Stimulated activated CD4-positive, alpha-beta T cell treated with anti-CD3 and anti-CD28 coated beads, Interleukin-15, amount 100 ng/mL, for 48 hours (primary cell): ENCODE results near the gene TOLLIP.
"Not testable (repeated sequence)": the region's sequence is repeated elsewhere in the genome, so short reads cannot be mapped to it uniquely, and the experiment has no call there.

Experiments used
- DNase-seq, 2 donors: peaks; one replicate each; pipeline ENCODE4 v3.0.0-alpha.2; 2020; ENCODE audit warnings: low read depth in 2 of 2

Gene TOLLIP

DNA sequence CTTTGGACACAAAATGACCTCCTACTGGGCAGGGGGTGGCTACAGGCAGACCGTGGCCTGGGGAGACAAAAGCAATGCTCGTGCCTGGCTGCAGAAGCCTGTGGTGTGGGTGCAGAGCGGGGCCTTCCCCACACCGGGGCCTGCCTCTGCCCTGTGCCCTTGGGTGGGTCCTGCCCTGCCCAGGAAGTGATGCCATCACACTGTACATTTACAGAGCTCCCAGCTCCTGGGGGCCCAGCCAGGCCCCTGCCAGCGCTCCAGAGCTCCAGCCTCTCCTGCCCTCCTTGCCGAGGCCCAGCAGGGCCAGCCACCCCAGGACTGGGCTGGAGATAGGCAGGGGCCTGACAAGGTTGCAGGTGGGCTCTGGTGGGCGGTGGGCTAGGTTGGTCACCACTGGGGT is 46.4 kb downstream of the TOLLIP start:
- DNase-seq = no peak

DNA sequence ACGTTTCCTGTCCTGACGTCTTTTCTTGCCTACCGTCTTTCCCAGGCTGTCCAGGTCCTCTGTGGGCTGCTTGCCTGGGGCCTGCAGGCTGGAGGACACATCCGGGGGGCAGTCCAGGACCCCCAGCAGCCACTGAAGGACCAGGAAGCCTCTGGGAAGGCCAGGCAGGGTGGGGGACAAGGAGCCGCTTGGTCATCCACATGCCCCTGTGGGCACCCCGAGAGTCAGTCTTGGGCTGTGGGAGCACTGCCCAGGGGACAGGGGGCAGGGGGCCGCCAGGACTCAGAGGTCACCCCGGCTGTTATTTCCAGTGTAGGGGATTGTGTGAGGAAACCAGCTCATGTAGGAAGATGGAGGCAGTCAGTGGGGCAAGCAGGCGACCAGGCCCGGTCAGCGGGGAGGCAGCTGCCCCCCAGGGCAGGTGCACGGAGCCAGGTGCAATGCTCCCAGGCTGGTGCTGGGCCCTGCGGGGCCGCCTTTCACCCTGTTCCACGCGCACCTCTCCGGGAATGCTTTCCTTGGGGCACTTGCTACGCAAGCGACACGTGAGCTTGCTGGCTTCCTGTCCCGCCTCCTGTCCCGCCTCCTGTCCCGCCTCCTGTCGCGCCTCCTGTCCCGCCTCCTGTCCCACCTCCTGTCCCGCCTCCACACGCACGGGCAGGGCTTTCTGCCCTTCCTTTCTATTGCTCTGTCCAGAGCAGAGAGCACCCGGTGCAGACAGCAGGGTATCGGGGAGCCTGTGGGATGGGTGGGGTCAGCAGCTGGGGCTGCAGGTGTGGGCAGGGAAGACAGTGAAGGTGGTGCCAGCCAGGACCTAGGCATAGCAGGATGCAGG is 47.0 kb downstream of the TOLLIP start:
- DNase-seq = peak; percentile 84 to 88

- no peak for DNase-seq
Observed at GRCh38 chr11:1261241-1262071, 48.0 kb downstream of the TOLLIP start.

GRCh38 chr11:1260620-1261019 is 48.8 kb downstream of the TOLLIP start:
- no peak for DNase-seq

GRCh38 chr11:1260023-1260501 is 49.4 kb downstream of the TOLLIP start:
- DNase-seq = peak; percentile 21 to 44

GRCh38 chr11:1259561-1259960 is 49.9 kb downstream of the TOLLIP start:
- no peak for DNase-seq

- DNase-seq = no peak
Observed at GRCh38 chr11:1259076-1259461, 50.4 kb downstream of the TOLLIP start.

DNA sequence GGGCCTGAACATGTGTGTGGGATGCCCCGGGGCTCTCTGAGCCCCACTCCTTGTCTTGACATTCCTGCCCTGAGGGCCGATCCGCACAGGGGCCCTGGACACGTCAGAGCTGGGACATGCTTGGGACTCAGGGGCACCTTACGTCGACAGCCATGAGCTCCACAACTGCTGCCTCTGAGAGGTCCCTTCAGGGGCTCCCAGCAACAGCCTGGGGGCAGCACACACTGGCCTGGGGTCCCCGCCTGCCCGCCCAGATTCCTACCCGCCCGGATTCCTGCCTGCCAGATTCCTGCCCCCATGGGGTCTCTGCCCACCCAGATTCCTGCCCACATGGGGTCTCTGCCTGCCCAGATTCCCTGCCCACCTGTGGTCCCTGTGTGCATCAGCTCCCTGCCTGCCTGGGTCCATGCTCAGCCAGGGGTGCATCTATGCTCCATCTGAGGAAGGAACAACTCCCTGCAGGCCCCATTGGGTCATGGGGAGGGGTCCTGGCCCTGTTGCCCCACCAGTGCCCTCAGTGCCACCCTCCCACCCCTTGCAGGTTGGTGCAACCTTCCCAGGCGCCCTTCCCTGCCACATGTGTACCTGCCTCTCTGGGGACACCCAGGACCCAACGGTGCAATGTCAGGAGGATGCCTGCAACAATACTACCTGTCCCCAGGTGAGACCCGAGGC is 50.9 kb downstream of the TOLLIP start:
- DNase-seq = no peak

- no peak for DNase-seq
Observed at GRCh38 chr11:1257916-1258315, 51.5 kb downstream of the TOLLIP start.

GRCh38 chr11:1257366-1257765 is 52.1 kb downstream of the TOLLIP start:
- no peak for DNase-seq

DNA sequence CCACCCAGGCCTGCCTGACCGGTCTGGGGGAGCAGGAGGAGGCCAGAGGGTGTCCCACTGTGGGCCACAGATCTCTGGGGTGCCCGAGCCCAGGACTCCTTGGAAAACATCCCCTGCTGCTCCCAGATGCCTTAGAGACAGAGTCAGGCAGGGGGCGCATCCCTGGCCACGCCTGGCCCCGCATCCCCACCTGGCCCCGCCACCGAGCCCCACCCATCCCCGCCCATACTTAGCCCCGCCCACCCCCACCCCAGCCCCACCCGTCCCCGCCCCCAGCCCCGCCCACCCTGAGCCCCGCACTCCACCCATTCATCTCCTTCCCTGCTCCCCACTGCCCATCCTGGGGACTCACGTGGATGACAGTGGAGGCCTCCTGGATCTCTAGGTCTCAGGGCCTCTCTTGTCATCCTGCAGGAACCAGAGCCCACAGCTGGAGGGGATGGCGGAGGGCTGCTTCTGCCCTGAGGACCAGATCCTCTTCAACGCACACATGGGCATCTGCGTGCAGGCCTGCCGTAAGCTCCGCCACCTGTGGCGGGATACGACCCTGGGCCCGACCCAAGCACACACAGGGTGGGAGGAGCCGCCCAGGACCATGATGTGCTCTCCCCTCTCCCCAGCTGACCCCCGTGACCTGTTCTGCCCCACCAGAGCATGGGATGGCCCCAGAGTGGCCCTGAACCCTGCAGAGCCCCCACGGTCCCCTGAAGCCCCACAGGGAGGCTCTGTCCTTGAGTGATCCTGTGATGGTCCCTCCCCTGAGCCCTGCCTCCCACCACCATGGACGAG is 53.0 kb downstream of the TOLLIP start:
- no peak for DNase-seq

DNA sequence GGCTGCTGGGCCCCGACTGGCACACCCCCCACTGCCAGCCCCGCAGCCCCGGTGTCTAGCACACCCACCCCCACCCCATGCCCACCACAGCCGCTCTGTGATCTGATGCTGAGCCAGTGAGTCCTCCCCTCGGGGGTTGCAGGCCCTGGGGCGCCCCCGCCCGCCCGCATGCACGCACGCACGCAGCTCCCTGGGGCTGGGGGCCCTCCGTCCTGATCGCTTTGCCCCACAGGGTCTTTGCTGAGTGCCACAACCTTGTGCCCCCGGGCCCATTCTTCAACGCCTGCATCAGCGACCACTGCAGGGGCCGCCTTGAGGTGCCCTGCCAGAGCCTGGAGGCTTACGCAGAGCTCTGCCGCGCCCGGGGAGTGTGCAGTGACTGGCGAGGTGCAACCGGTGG is 54.3 kb downstream of the TOLLIP start:
- no peak for DNase-seq

DNA sequence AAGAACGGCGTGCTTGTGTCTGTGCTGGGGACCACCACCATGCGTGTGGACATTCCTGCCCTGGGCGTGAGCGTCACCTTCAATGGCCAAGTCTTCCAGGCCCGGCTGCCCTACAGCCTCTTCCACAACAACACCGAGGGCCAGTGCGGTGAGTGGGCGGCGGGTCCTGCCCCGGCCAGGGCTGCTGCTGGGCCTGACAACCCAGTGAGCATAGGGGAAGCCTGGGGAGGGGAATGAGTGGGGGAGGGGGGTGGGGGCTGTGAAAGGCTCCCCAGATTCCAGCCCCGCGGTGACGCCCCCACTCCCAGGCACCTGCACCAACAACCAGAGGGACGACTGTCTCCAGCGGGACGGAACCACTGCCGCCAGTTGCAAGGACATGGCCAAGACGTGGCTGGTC is 54.7 kb downstream of the TOLLIP start:
- DNase-seq = no peak

- no peak for DNase-seq
Observed at GRCh38 chr11:1254086-1254648, 55.3 kb downstream of the TOLLIP start.

DNA sequence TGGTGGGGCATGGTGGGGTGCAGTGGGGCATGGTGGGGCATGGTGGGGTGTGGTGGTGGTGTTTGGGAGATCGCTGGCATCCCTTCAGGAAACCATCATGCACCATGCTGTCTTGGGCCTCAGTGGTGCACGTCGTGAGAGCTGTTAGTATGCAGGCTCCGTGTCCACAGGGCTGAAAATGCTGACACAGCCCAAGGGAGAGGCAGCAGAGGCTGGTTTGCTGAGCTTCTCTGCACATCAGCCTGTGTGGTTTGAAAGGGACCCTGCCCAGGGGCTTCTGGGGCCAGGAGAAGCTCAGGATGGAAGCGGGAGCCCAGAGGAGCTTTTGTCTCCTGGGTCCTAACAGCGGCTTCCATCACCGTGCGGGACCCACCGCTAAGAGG is 56.3 kb downstream of the TOLLIP start:
- DNase-seq = no peak

- DNase-seq = no peak
Observed at GRCh38 chr11:1252371-1253102, 56.9 kb downstream of the TOLLIP start.

DNA sequence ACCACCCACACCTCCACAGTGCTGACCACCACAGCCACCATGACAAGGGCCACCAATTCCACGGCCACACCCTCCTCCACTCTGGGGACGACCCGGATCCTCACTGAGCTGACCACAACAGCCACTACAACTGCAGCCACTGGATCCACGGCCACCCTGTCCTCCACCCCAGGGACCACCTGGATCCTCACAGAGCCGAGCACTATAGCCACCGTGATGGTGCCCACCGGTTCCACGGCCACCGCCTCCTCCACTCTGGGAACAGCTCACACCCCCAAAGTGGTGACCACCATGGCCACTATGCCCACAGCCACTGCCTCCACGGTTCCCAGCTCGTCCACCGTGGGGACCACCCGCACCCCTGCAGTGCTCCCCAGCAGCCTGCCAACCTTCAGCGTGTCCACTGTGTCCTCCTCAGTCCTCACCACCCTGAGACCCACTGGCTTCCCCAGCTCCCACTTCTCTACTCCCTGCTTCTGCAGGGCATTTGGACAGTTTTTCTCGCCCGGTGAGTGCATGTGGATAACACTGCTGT is 58.1 kb downstream of the TOLLIP start:
- DNase-seq = no peak

- DNase-seq = not testable (repeated sequence)
Observed at GRCh38 chr11:1250411-1250810, 59.0 kb downstream of the TOLLIP start.

GRCh38 chr11:1248951-1249350 is 60.5 kb downstream of the TOLLIP start:
- not testable (repeated sequence) for DNase-seq

- DNase-seq = not testable (repeated sequence)
Observed at GRCh38 chr11:1247026-1247425, 62.4 kb downstream of the TOLLIP start.
